Neural cell (in vitro differentiated cells): ENCODE measurements around the gene UPK1B.
"Not testable (repeated sequence)": the region's sequence is repeated elsewhere in the genome, so short reads cannot be mapped to it uniquely, and the experiment has no call there.

Experiments
- EZH2 ChIP-seq: fragments of 200-600, 300-800 bp; shearing (Covaris generic), sonication (generic); IDR thresholded peaks from 2 replicates; pipeline ENCODE4 v1.6.1; 2014; ENCODE audit warnings: antibody characterized with exemption, low read length, borderline replicate concordance, mild to moderate bottlenecking; ENCODE audit not compliant: insufficient read depth, poor library complexity, severe bottlenecking
- POLR2AphosphoS5 ChIP-seq: IDR thresholded peaks from 2 replicates; pipeline ENCODE4 v1.6.1; 2012
- RAD21 ChIP-seq: fragments of 450-650 bp; conservative IDR thresholded peaks from 2 replicates; pipeline ENCODE4 v1.6.1; 2014; ENCODE audit warnings: antibody characterized with exemption, mild to moderate bottlenecking, moderate library complexity
- TAF1 ChIP-seq: IDR thresholded peaks from 2 replicates; pipeline ENCODE4 v1.6.1; 2012; ENCODE audit warnings: low read depth
- TF ChIP-seq, protein P1 (sequence below): fragments of 450-650 bp; IDR thresholded peaks from 2 replicates; pipeline ENCODE4 v1.5.1; 2014; ENCODE audit warnings: antibody characterized with exemption, mild to moderate bottlenecking, moderate library complexity; ENCODE audit not compliant: poor library complexity, severe bottlenecking
- TF ChIP-seq, protein P2 (sequence below): IDR thresholded peaks from 2 replicates; pipeline ENCODE4 v1.6.1; 2012; ENCODE audit warnings: borderline replicate concordance

DNA sequence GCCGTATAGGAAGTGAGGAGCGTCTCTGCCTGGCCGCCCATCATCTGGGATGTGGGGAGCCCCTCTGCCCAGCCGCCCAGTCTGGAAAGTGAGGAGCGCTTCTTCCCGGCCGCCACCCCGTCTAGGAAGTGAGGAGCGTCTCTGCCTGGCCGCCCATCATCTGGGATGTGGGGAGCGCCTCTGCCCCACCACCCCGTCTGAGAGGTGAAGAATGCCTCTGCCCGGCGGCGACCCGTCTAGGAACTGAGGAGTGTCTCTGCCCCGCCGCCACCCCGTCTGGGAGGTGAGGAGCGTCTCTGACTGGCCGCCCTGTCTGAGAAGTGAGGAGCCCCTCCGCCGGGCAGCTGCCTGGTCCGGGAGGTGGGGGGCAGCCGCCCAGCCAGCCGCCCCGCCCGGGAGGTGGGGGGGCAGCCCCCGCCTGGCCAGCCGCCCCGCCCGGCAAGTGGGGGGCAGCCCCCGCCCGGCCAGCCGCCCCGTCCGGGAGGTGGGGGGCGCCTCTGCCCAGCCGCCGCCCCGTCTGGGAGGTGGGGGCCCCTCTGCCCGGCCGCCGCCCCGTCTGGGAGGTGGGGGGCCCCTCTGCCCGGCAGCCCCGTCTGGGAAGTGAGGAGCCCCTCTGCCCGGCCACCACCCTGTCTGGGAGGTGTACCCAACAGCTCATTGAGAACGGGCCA is 69.1 kb downstream of the UPK1B start:
- TF ChIP-seq EZH2, TAF1, POLR2AphosphoS5, RAD21: not testable (repeated sequence)
- TF ChIP-seq, protein P1, sequence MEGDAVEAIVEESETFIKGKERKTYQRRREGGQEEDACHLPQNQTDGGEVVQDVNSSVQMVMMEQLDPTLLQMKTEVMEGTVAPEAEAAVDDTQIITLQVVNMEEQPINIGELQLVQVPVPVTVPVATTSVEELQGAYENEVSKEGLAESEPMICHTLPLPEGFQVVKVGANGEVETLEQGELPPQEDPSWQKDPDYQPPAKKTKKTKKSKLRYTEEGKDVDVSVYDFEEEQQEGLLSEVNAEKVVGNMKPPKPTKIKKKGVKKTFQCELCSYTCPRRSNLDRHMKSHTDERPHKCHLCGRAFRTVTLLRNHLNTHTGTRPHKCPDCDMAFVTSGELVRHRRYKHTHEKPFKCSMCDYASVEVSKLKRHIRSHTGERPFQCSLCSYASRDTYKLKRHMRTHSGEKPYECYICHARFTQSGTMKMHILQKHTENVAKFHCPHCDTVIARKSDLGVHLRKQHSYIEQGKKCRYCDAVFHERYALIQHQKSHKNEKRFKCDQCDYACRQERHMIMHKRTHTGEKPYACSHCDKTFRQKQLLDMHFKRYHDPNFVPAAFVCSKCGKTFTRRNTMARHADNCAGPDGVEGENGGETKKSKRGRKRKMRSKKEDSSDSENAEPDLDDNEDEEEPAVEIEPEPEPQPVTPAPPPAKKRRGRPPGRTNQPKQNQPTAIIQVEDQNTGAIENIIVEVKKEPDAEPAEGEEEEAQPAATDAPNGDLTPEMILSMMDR, result not testable (repeated sequence)
- TF ChIP-seq, protein P2, sequence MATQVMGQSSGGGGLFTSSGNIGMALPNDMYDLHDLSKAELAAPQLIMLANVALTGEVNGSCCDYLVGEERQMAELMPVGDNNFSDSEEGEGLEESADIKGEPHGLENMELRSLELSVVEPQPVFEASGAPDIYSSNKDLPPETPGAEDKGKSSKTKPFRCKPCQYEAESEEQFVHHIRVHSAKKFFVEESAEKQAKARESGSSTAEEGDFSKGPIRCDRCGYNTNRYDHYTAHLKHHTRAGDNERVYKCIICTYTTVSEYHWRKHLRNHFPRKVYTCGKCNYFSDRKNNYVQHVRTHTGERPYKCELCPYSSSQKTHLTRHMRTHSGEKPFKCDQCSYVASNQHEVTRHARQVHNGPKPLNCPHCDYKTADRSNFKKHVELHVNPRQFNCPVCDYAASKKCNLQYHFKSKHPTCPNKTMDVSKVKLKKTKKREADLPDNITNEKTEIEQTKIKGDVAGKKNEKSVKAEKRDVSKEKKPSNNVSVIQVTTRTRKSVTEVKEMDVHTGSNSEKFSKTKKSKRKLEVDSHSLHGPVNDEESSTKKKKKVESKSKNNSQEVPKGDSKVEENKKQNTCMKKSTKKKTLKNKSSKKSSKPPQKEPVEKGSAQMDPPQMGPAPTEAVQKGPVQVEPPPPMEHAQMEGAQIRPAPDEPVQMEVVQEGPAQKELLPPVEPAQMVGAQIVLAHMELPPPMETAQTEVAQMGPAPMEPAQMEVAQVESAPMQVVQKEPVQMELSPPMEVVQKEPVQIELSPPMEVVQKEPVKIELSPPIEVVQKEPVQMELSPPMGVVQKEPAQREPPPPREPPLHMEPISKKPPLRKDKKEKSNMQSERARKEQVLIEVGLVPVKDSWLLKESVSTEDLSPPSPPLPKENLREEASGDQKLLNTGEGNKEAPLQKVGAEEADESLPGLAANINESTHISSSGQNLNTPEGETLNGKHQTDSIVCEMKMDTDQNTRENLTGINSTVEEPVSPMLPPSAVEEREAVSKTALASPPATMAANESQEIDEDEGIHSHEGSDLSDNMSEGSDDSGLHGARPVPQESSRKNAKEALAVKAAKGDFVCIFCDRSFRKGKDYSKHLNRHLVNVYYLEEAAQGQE, result not testable (repeated sequence)
